Heart right ventricle (tissue), 16 donors: ENCODE data around the gene EPB41L3. TPM values are rescaled to one million over a fixed set of nuclear protein-coding genes. Genes with fewer than 3 reads are reported as not detected.

ENCODE experiments used
- ATAC-seq, 8 donors: fragments of 200-7000 bp; cut with Tn5 transposase; one replicate each; pipeline ENCODE4 v1.9.1; 2020; ENCODE audit warnings: mild to moderate bottlenecking in 8 of 8, moderate library complexity in 8 of 8, moderate number of reproducible peaks in 1 of 8
- DNase-seq, 2 donors: peaks; one replicate each; pipeline ENCODE4 v3.0.0-alpha.2; 2020
- H3K27ac ChIP-seq, 10 donors: fragments of 200-600 bp; sonication (generic) in 2 of 10; one replicate each; pipeline versions ENCODE4 v1.5.0 to v1.8.0; 2020 to 2022; ENCODE audit warnings: mild to moderate bottlenecking in 3 of 10
- H3K27me3 ChIP-seq, 7 donors: fragments of 200-600 bp; one replicate each; pipeline ENCODE4 v1.8.0; 2021 to 2022; ENCODE audit warnings: mild to moderate bottlenecking in 2 of 7
- H3K36me3 ChIP-seq, 9 donors: fragments of 200-600 bp; sonication (generic) in 1 of 9; one replicate each; pipeline versions ENCODE4 v1.5.0 to v1.8.0; 2020 to 2022; ENCODE audit warnings: mild to moderate bottlenecking in 2 of 9
- H3K4me1 ChIP-seq, 9 donors: fragments of 200-600 bp; sonication (generic) in 1 of 9; one replicate each; pipeline versions ENCODE4 v1.5.0 to v1.8.0; 2020 to 2022; ENCODE audit warnings: mild to moderate bottlenecking in 4 of 9
- H3K4me3 ChIP-seq, 10 donors: fragments of 200-600 bp; sonication (generic) in 2 of 10; one replicate each; pipeline versions ENCODE4 v1.5.0 to v1.8.0; 2020 to 2022; ENCODE audit warnings: mild to moderate bottlenecking in 7 of 10, moderate library complexity in 2 of 10
- H3K9me3 ChIP-seq, 11 donors: fragments of 200-600 bp in 10 of 11; sonication (generic) in 2 of 11; one replicate each; pipeline versions ENCODE4 v1.5.0 to v1.8.0; 2013 to 2022; ENCODE audit warnings: mild to moderate bottlenecking in 2 of 11, control low read depth in 1 of 11, moderate library complexity in 1 of 11
- WGBS, 2 donors: extraction: QIAGEN DNeasy Blood & Tissue Kit; methylation state at CpG; one replicate each; pipeline ENCODE4 v1.1.7; 2013; ENCODE audit warnings: inconsistent platforms in 1 of 2; 5-methylcytosine and 5-hydroxymethylcytosine counted together
- intact Hi-C, 10 donors: fragments of 100-400 bp; cut with DNase I; formaldehyde crosslinking; loops; one replicate each; pipeline versions ENCODE4 v1.11.1 to v1.14.2; 2022
- polyA plus RNA-seq, 2 donors: library from polyadenylated mRNA; stranded (reverse); fragments of 200-250 nt; gene quantifications; one replicate each; pipeline ENCODE4 v1.2.3, GENCODE V29; 2013
- total RNA-seq, 10 donors: library from RNA; stranded (reverse); fragmentation: NEBNext Ultra II Directional in 3 of 10; extraction: Animal tissue kit (Norgen Biotek cat#: 25700) in 3 of 10; gene quantifications; one replicate each; pipeline versions ENCODE4 v1.2.1 to v1.2.4, GENCODE V29; 2021 to 2023
- TF ChIP-seq, protein P1 (sequence below), 9 donors: fragments of 200-600 bp; sonication (generic) in 2 of 9; IDR thresholded peaks; one replicate each; pipeline versions ENCODE4 v1.5.0 to v1.8.0; 2021 to 2022; ENCODE audit warnings: antibody characterized with exemption in 9 of 9, mild to moderate bottlenecking in 5 of 9, moderate library complexity in 1 of 9
- donor health status: Arrhythmogenic right ventricular cardiomyopathy.
- donor health status: ischemic (EF 13 %, LVEDD 7.1; RV severe dilation, severe dysfunction).
- donor health status: healthy with polysubstance abuse.
- donor health status: DM: no; HTN: yes; CAD: no.
- donor health status: DM: no; HTN: no; CAD: no.
- donor health status: ischemic (EF 25% LVEDD 6.9; RV normal size, moderate dysfunction).
- donor health status: ischemic (EF 25% LVEDD 5.7; RV mildly dilated, moderate dysfunction).
- donor health status: healthy.
- donor health status: DM: yes; HTN: yes; CAD: no.
- donor health status: Ischemic cardiomyopathy.
- donor health status: ischemic (EF 35%, LVEDD 5.7; RV mildly dilated, moderate dysfunction).
- donor health status: nonischemic (EF 11% LVEDD 7.7; RV severe dilation, severe dysfunction).
- donor health status: DM: yes; HTN: yes; CAD: no.
- donor health status: PGD.
- donor health status: ischemic (EF 29% LVEDD 5.4; RV normal size, mild dysfunction).
- donor health status: nonischemic (EF 23%, LVEDD 6.1; RV moderate dilation, normal function).

Gene EPB41L3
- total and polyA plus RNA-seq, 12 donors, result 2.9 to 29.1 (median 6.3) TPM

DNA sequence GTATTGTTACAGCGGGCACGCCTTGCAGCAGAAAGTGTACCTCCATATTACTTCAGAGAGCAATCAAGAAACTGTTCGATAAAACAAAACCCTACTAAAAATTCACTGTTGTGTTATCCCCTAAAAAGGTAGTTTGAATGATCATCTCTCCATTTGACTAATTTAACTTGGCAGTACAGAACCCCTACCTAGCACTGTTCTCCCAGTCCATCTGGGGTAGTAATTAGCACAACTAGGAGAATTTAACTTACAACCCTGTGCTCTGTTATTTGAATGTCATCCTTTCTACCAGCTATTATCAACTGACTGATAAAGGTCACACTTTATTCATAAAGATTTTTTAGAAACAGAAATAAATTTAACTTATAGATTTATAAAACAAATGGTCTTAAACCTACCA is 121.2 kb downstream of the EPB41L3 start:
- 96% methylated on average over 3 of the region's 3 CpGs for WGBS, 2 donors
- DNase-seq (no peak), ATAC-seq (no peak)
- peaks cover 0 to 9% (median 0%) of the 10 kb centered on the region in 9 donors for H3K4me1 ChIP-seq
- no peaks in the 10 kb centered on the region for H3K9me3 ChIP-seq
- TF ChIP-seq, protein P1, sequence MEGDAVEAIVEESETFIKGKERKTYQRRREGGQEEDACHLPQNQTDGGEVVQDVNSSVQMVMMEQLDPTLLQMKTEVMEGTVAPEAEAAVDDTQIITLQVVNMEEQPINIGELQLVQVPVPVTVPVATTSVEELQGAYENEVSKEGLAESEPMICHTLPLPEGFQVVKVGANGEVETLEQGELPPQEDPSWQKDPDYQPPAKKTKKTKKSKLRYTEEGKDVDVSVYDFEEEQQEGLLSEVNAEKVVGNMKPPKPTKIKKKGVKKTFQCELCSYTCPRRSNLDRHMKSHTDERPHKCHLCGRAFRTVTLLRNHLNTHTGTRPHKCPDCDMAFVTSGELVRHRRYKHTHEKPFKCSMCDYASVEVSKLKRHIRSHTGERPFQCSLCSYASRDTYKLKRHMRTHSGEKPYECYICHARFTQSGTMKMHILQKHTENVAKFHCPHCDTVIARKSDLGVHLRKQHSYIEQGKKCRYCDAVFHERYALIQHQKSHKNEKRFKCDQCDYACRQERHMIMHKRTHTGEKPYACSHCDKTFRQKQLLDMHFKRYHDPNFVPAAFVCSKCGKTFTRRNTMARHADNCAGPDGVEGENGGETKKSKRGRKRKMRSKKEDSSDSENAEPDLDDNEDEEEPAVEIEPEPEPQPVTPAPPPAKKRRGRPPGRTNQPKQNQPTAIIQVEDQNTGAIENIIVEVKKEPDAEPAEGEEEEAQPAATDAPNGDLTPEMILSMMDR (IDR thresholded peaks at IDR 0.05), result no peak
- H3K36me3 ChIP-seq, result peaks cover 0 to 31% (median 0%) of the 10 kb centered on the region in 9 donors
- no peak overlapping the region for H3K4me3 ChIP-seq
- no peak overlapping the region for H3K27ac ChIP-seq
- no peaks in the 10 kb centered on the region for H3K27me3 ChIP-seq
- intact Hi-C loops, result no loop called here

DNA sequence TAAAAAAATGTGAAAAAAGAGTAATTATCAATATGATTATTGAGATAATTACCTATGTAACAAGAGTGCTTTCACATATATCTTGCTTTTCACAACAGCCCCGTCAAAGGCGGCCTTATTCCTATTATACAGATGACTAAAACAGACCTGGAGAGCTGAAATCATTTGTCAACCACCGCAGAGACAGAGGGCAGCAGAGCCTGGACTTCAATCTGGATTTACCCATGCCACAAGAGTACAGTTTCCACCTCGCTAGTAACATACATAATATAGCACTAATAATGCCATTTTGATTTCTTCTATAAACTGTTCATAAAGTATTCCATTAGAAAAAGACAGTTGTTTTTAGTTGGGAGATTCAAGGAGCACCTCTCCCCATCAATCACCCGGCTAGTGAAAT is 121.8 kb downstream of the EPB41L3 start:
- no peaks in the 10 kb centered on the region for H3K27me3 ChIP-seq
- H3K36me3 ChIP-seq, result peaks cover 0 to 31% (median 0%) of the 10 kb centered on the region in 9 donors
- no peak for DNase-seq
- TF ChIP-seq, protein P1 (IDR thresholded peaks at IDR 0.05), result no peak
- no peak overlapping the region for H3K4me3 ChIP-seq
- ATAC-seq, result no peak
- 83 to 89% methylated on average over 5 of the region's 5 CpGs for WGBS, 2 donors
- H3K27ac ChIP-seq, result peak overlapping the region in 1 of 10 donors; percentile 45
- peaks cover 0 to 15% (median 0%) of the 10 kb centered on the region in 9 donors for H3K4me1 ChIP-seq
- H3K9me3 ChIP-seq, result no peaks in the 10 kb centered on the region
- intact Hi-C loops, result no loop called here

DNA sequence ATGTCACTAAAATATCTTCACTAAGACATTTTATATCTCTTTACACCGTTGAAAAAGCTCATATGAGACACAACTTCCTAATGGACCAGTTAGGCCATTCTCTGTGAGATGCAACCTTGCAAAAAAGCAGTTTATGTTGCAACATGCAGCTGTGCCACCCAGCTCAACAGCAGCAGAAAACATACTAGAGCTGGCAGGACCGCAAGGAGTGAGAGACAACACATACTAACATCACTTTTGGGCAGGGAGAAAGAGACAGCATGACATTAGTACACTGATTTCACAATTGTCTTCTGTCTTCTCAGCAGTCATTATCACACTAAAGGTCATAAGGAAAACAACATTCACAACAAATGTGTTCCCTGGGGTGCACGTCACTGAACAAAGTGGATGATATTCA is 122.9 kb downstream of the EPB41L3 start:
- Histone ChIP-seq H3K9me3 (no peaks in the 10 kb centered on the region), H3K4me1 (peaks cover 0 to 16% (median 0%) of the 10 kb centered on the region in 9 donors), H3K36me3 (peaks cover 0 to 33% (median 0%) of the 10 kb centered on the region in 9 donors), H3K27me3 (no peaks in the 10 kb centered on the region), H3K4me3 (no peak overlapping the region), H3K27ac (peak overlapping the region in 1 of 10 donors; percentile 45)
- ATAC-seq, result peak in 2 of 8 donors; percentile 55 to 70
- WGBS, 2 donors, result 83 to 86% methylated on average over 3 of the region's 3 CpGs
- DNase-seq, result no peak
- TF ChIP-seq, protein P1 (IDR thresholded peaks at IDR 0.05), result no peak
- intact Hi-C loops, result no loop called here

DNA sequence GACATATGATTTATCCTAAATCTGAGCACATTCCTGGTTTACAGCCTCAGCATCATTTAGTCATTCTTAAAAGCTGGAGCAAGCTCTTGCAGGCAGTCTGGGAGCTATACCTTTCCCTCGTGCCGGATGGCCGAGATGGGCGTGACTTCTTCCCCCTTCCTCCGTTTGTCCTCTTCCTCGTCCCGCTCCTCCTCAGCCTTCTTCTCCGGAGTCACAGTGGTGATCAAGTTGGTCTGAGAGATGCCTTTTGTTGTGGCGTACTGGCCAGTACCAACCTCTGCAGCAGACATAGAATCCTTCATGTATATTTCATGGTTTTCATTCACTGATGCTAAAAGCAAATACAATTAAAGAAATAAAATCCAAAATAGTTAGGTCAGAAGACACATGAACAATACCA is 124.2 kb downstream of the EPB41L3 start:
- ATAC-seq (no peak), DNase-seq (no peak)
- Histone ChIP-seq H3K4me1 (peaks cover 0 to 16% (median 0%) of the 10 kb centered on the region in 9 donors), H3K36me3 (peaks cover 0 to 42% (median 0%) of the 10 kb centered on the region in 9 donors), H3K9me3 (no peaks in the 10 kb centered on the region), H3K27me3 (no peaks in the 10 kb centered on the region), H3K4me3 (no peak overlapping the region), H3K27ac (peak overlapping the region in 1 of 10 donors; percentile 65)
- 82 to 84% methylated on average over 9 of the region's 9 CpGs for WGBS, 2 donors
- intact Hi-C loops, result no loop called here
- TF ChIP-seq, protein P1 (IDR thresholded peaks at IDR 0.05), result no peak
